ENCODE data around the gene TMPRSS4.

TMPRSS4 gene

DNA sequence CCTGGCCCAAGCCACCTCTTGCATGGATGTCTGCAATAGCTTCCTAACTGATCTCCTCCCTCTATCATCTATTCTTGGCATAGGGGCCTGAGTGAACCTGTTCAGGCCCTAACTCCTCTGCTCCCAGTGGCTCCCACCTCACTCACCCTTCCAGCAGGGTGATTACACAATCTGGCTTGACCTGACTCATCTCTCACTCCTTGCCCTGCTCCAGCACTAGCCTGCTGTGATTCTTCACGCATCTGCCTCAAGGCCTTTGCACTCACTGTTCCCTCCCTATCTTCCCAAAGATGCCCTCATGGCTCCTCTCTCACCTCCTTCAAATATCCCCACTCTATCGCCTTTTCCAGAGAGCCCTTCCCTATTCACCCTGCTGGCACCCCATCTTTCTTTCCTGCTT, 65.2 kb downstream of the TMPRSS4 start:
- no peak for DNase-seq (ENCODE audit: extremely low spot score)
- TF ChIP-seq, protein P1, sequence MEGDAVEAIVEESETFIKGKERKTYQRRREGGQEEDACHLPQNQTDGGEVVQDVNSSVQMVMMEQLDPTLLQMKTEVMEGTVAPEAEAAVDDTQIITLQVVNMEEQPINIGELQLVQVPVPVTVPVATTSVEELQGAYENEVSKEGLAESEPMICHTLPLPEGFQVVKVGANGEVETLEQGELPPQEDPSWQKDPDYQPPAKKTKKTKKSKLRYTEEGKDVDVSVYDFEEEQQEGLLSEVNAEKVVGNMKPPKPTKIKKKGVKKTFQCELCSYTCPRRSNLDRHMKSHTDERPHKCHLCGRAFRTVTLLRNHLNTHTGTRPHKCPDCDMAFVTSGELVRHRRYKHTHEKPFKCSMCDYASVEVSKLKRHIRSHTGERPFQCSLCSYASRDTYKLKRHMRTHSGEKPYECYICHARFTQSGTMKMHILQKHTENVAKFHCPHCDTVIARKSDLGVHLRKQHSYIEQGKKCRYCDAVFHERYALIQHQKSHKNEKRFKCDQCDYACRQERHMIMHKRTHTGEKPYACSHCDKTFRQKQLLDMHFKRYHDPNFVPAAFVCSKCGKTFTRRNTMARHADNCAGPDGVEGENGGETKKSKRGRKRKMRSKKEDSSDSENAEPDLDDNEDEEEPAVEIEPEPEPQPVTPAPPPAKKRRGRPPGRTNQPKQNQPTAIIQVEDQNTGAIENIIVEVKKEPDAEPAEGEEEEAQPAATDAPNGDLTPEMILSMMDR (IDR thresholded peaks at IDR 0.05; ENCODE audit: control extremely low read depth, extremely low read depth, low read depth, missing control alignments) = no peak
- ChIA-PET CTCF (interaction anchor here (2.0 to 2.1 kb wide), 2 partner anchors 29 to 334 kb away, joined by 5 to 11 read pairs; no protein-coding TSS in a partner anchor), POLR2A (no interaction called here)

- TF ChIP-seq, protein P1 (IDR thresholded peaks at IDR 0.05; ENCODE audit: control extremely low read depth, extremely low read depth, low read depth, missing control alignments) = no peak
- DNase-seq (ENCODE audit: extremely low spot score) = no peak
- CTCF ChIA-PET = interaction anchor here (0.9 to 7.3 kb wide), 7 partner anchors 9 to 516 kb away, joined by 3 to 83 read pairs (median 5); no protein-coding TSS in a partner anchor
- POLR2A ChIA-PET = no interaction called here
Measured at GRCh38 chr11:118142809-118143208, 65.9 kb downstream of the TMPRSS4 start.

DNA sequence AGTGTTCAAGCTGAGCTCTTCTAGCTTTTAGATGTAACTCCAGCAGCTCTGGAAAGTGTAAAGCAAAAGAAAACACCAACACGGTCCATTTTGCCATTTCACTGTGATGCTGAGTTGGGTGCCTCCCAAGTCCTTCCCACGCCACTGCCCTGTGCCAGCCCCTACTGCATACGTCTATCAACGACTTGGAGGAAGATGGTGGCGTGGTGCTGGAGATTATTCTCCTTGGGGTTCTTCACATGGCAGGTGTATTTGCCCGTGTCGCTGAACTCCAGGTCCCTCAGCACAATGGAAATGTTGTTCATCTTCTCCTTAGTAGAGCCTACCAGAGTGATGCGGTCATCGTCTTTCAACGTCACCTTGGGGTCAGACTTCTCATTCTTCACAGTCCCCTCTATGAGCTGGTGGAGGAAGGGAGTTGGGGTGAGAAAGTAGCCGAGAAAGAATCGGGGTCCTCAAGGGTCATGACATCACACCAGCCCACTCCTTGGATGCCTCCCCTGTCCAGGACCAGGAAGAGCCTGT, 66.8 kb downstream of the TMPRSS4 start:
- POLR2A ChIA-PET = no interaction called here
- TF ChIP-seq, protein P1 (IDR thresholded peaks at IDR 0.05; ENCODE audit: control extremely low read depth, extremely low read depth, low read depth, missing control alignments) = no peak
- CTCF ChIA-PET = interaction anchor here (0.9 to 7.3 kb wide), 13 partner anchors 10 to 515 kb away, joined by 3 to 83 read pairs (median 5); no protein-coding TSS in a partner anchor

GRCh38 chr11:118144301-118145268, 67.7 kb downstream of the TMPRSS4 start:
- POLR2A ChIA-PET = no interaction called here
- TF ChIP-seq, protein P1 (IDR thresholded peaks at IDR 0.05; ENCODE audit: control extremely low read depth, extremely low read depth, low read depth, missing control alignments) = no peak
- DNase-seq (ENCODE audit: extremely low spot score) = no peak
- CTCF ChIA-PET = interaction anchor here (0.7 to 7.3 kb wide), 15 partner anchors 11 to 514 kb away, joined by 3 to 83 read pairs (median 5); no protein-coding TSS in a partner anchor

More for the DNA sequence above, 66.8 kb downstream of the TMPRSS4 start:
- no peak for DNase-seq (ENCODE audit: extremely low spot score)

DNA sequence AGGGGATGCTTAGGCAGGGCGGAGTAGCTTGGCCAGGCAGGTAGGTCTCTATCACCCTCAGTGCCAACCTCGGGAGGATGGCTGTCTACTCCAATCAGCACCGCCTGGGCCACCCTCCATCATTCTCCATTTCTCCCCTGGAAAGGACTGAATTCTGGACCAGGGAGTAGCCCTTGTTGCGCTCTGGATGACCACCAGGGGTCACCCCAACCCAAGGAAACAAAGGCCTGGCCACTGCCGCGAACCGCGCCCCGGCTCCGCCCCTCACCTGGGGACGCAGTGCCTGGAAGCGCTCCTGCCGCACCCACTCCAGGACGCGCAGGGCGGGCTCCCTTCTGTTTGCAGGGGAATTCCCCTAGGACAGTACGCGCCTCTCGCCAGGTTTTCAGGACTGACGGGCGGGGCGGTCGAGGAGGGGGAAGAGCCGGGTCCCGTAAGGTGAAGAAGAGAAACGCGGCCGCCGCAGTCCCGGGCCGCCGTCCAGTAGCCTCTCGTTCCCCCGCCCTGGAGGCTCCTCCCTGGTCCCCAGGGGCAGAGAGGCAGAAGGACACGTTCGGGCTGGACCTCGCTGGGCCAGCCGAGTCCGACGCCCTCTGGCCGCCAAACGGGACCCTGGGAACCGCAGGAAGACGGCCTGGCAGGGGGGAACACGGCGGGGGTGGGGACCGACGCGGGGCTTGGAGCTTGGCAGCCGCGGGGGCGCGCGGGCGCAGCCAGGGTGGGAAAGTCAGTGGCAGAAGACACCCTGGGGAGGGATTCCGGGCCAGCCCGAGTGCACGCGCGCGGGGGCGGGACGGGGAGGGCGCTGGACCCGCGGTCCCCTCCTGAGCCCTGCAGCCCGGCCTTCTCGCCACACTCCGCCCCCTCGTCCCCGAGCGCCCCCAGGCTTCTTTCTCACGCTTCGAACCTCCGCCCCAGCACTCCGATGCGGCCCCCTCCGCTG, 68.7 kb downstream of the TMPRSS4 start:
- POLR2A ChIA-PET = no interaction called here
- TF ChIP-seq, protein P1 (IDR thresholded peaks at IDR 0.05; ENCODE audit: control extremely low read depth, extremely low read depth, low read depth, missing control alignments) = peak; percentile 92
- DNase-seq (ENCODE audit: extremely low spot score) = peak; percentile 94
- CTCF ChIA-PET = interaction anchor here (0.7 to 7.3 kb wide), 15 partner anchors 10 to 241 kb away, joined by 3 to 83 read pairs (median 5); no protein-coding TSS in a partner anchor
